SK-N-MC (cell line): ENCODE results near the gene ME3.
A peak's percentile ranks its signal among the peaks of the same experiment; 100 is the strongest.

Experiments used
- DNase-seq: peaks from one replicate; pipeline ENCODE4 v3.0.0-alpha.2; 2011; ENCODE audit warnings: low read depth, low spot score
- H3K27ac ChIP-seq: fragments of 200-600 bp; sonication (generic); 2 replicates; pipeline ENCODE4 v1.5.1; 2016; ENCODE audit warnings: mixed run types
- H3K36me3 ChIP-seq: fragments of 200-600 bp; sonication (generic); 2 replicates; pipeline ENCODE4 v1.6.1; 2017; ENCODE audit warnings: antibody characterized with exemption, low read length, mixed read lengths; ENCODE audit not compliant: insufficient read depth
- H3K4me3 ChIP-seq: fragments of 200-600 bp; sonication (generic); 2 replicates; pipeline ENCODE4 v1.5.1; 2016
- H3K9ac ChIP-seq: fragments of 200-600 bp; sonication (generic); 2 replicates; pipeline ENCODE4 v1.8.0; 2017; ENCODE audit warnings: mixed run types, mixed read lengths; ENCODE audit not compliant: insufficient read length
- H3K9me3 ChIP-seq: fragments of 200-600 bp; sonication (generic); 2 replicates; pipeline ENCODE4 v1.6.1; 2017; ENCODE audit warnings: low read depth, mild to moderate bottlenecking, antibody characterized with exemption, low read length, moderate library complexity, mixed read lengths
- EZH2 ChIP-seq: fragments of 200-600 bp; sonication (generic); IDR thresholded peaks from one replicate; pipeline ENCODE4 v1.6.1; 2017; ENCODE audit warnings: antibody characterized with exemption
- FOXP2 ChIP-seq: optimal IDR thresholded peaks from 2 replicates; pipeline ENCODE3; 2011; ENCODE audit warnings: mild to moderate bottlenecking, moderate library complexity; ENCODE audit not compliant: insufficient read depth; ENCODE audit errors: extremely low read length, control extremely low read depth
- POLR2AphosphoS5 ChIP-seq: IDR thresholded peaks from 2 replicates; pipeline ENCODE4 v1.6.1; 2012; ENCODE audit warnings: mild to moderate bottlenecking, low read depth, low read length, borderline replicate concordance

ME3 gene

DNA sequence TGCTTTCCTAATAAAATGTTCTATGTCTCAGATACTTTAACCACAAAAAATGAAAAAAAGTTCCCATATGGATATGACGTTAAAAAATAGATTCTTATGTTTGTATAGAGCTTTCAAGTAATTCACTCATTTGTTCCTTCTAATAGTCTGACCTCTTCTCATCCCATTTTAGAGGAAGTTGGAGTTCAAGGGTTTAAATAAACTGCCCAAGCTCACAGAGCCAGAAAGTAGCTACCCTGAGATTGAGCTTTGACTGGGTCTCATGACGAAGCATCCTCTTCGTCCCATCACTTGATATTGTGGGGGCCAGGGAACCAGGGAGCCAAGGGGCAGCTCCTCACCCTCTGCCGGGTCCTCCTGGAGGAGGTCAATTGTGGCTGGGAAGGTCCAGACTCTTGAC is 181.4 kb downstream of the ME3 start:
- no peak for DNase-seq
- no peak overlapping the region for H3K9ac ChIP-seq
- H3K27ac ChIP-seq, result peak overlapping the region; percentile 38; the same call in 1 of the 2 replicates
- no peak overlapping the region; the same call in 1 of the 2 replicates for H3K4me3 ChIP-seq
- no peaks in the 10 kb centered on the region for H3K36me3 ChIP-seq
- no peaks in the 10 kb centered on the region for H3K9me3 ChIP-seq
- TF ChIP-seq POLR2AphosphoS5 (no peak), FOXP2 (no peak), EZH2 (no peak)

DNA sequence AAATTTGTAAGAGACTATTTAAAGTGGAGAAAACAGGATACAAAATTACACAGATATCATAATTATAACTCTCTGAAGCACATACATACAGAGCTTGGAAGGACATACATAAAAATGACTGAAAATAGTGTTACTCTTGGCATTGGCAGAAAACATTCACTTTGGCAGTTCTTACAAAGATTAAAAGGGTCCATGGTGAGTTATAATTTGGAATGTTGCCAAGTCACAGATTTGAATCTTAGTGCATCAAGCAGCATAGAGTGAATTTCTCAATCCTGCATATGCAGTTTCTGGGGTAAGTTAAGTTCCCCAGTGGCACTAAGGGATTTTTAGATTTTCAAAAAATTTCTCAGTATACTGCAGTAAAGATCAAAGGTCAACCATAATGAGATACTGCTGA is 181.8 kb downstream of the ME3 start:
- Histone ChIP-seq H3K9ac (no peak overlapping the region), H3K27ac (no peak overlapping the region), H3K9me3 (no peaks in the 10 kb centered on the region), H3K36me3 (no peaks in the 10 kb centered on the region), H3K4me3 (no peak overlapping the region; the same call in 1 of the 2 replicates)
- TF ChIP-seq EZH2, result no peak
- TF ChIP-seq POLR2AphosphoS5, result no peak
- peak; percentile 68 for DNase-seq

DNA sequence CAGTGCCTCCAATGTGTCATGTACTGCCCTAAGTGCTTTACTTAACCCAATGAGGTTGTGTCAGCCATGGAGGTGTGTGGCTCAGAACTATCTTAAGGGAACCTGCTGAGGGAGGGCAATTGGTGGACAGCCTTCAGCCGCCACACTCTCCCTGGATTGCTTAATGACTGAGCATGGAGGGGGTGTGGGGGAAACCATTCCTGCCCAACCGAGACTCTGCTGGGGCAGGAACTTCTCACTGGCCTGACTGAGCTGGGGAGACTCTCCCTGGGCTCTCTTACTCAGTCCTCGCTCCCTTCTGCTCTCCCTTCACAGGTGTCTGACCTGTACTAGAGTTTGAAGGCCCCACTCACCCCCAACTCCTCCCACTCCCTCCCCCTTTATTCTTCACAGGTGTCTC is 183.0 kb downstream of the ME3 start:
- no peak overlapping the region for H3K27ac ChIP-seq
- no peak overlapping the region for H3K4me3 ChIP-seq
- TF ChIP-seq FOXP2, result no peak
- TF ChIP-seq EZH2, result no peak
- TF ChIP-seq POLR2AphosphoS5, result no peak
- DNase-seq, result no peak
- H3K9ac ChIP-seq, result no peak overlapping the region
- H3K36me3 ChIP-seq, result no peaks in the 10 kb centered on the region
- no peaks in the 10 kb centered on the region for H3K9me3 ChIP-seq

DNA sequence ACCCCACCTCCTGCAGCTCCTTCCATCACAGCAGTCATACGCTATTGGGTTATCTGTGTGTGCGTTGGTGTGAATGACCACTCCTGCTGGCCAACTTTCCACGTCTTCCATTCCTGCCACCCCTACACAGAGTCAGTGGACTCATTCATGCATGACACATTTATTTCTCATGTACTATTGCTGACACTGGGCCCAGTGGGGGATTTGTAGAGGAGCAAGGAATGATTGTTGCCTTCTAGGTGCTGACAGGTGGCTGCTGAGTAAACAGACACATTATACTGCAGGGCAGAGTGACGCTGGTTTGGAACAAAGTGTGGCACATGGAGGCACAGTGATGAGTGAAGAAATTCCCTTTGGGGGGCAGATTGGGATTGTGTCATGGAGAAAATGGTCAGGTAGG is 183.9 kb downstream of the ME3 start:
- Histone ChIP-seq H3K9me3 (no peaks in the 10 kb centered on the region), H3K4me3 (no peak overlapping the region), H3K36me3 (no peaks in the 10 kb centered on the region), H3K9ac (no peak overlapping the region), H3K27ac (no peak overlapping the region)
- DNase-seq, result no peak
- no peak for TF ChIP-seq POLR2AphosphoS5
- no peak for TF ChIP-seq EZH2
- no peak for TF ChIP-seq FOXP2

DNA sequence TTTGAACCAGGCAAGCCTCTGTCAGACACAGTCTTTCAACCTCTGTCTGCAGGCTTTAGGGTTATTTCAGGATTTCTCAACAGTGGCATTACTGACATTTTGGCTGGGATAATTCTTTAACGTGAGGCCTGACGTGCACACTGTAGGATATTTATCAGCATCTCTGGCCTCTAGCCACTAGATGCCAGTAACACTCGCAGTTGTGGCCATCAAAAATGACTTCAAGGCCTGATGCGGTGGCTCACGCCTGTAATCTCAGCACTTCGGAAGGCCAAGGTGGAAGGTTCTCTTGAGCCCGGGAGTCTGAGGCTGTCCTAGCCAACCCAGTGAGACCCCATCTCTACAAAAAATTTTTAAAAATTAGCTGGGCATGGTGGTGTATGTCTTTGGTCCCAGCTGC is 184.7 kb downstream of the ME3 start:
- no peak for DNase-seq

DNA sequence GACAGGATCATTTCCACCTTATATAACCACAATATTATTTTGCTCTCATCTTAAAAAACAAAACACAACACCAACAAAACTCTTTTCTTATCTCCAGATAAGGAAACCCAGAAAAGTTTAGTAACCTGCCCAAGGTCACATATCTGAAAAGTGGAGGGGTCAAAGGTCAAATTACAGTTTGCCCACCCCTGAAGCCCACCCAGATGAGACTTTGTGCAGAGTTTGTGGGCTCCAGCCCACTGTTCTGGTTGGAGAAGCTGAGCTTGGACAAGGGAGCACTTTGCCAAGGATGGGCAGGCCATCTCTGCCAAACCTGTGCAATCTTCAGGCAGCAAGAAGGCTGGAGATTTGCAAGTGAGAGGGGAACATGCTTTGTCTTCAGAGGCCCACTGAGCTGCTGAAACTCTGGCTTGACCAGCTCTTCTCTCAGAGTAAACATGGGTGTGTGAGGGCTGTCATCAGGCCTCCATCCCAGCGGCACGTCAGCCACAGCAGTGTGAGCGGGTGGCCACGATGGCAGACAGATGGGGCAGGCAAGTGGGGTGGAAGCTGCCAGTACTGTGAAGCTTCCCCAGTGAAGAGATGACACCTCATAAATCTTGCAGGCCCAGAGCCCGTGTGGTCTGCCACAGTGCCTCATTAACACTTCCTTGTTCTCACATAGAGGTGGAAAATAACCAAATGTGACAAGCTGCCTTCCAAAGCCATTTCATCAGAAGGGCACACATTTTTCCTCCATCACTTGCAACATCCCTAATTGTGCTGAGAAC is 186.0 kb downstream of the ME3 start:
- DNase-seq, result no peak
- Histone ChIP-seq H3K27ac (no peak overlapping the region), H3K9me3 (no peaks in the 10 kb centered on the region), H3K9ac (no peak overlapping the region), H3K36me3 (no peaks in the 10 kb centered on the region), H3K4me3 (no peak overlapping the region)
- TF ChIP-seq EZH2 (no peak), FOXP2 (no peak), POLR2AphosphoS5 (no peak)

More for the DNA sequence above, 184.7 kb downstream of the ME3 start:
- no peaks in the 10 kb centered on the region for H3K36me3 ChIP-seq
- no peak for TF ChIP-seq EZH2
- no peak for TF ChIP-seq FOXP2
- no peak for TF ChIP-seq POLR2AphosphoS5
- no peak overlapping the region for H3K9ac ChIP-seq
- no peak overlapping the region for H3K4me3 ChIP-seq
- no peaks in the 10 kb centered on the region for H3K9me3 ChIP-seq
- no peak overlapping the region for H3K27ac ChIP-seq

DNA sequence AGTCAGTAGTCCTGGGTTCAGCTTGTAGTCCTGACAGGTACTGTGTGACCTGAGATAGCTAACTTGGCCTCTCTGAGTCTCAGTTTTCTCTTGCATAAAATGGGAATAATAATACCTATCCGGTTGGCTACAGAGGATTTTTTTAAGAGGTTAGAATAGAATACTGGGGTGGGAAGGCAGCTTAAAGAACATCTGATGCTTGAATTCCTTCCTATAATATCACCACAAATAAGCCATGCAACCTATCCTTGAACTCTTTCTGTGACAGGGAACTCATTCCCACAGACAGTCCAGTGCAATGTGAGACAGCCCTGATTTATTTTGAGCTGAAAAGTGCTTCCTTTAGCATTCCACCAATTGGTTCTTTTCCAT is 187.6 kb downstream of the ME3 start:
- Histone ChIP-seq H3K9me3 (no peaks in the 10 kb centered on the region), H3K36me3 (no peaks in the 10 kb centered on the region), H3K9ac (no peak overlapping the region), H3K4me3 (no peak overlapping the region), H3K27ac (no peak overlapping the region)
- DNase-seq, result no peak
- TF ChIP-seq EZH2 (no peak), FOXP2 (no peak), POLR2AphosphoS5 (no peak)

DNA sequence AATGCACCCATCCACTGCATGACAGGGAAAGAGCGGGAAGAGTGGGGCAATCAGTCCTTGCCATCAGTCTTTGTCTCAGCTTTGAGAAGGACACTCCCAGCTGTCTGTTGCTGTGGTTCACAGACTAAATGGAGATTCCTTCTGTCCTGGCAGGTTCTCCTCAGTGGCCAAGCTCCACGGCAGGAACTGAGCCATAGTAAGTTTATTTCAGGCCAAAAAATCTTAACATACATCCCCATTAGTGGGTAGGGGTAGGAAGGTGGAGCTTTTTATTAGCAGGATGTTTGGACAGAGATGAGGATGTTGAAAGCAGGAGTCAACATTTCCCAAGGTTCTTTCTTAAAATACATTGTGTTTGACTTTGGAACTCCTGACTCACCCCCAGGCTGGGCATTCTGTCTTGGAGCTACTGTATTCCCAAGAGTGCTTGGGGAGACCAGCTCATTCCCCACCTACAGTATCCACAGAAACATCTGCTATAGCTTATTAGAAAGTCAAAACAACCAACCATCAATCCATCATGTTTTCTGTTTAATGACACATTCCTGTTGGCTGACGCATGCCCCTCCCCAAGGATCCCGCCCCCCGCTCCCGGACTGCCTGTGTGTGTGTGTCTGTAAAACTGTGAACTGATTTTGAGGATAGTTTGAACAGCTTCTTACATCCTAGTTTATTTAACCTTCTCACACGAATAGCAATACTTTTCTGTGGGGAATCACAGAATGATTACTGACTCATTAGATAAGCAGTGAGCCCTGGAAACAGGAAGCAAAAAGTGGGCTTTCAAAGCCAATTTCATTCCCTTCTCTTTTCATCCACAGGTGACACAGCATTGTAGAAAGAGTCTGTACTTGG is 188.2 kb downstream of the ME3 start:
- no peak for DNase-seq
- Histone ChIP-seq H3K9me3 (no peaks in the 10 kb centered on the region), H3K4me3 (no peak overlapping the region), H3K36me3 (no peaks in the 10 kb centered on the region), H3K9ac (no peak overlapping the region), H3K27ac (no peak overlapping the region)
- TF ChIP-seq FOXP2 (no peak), EZH2 (no peak), POLR2AphosphoS5 (no peak)
